HG03354 (cell line): ENCODE results near the gene ZNF837.
A peak's percentile ranks its signal among the peaks of the same experiment; 100 is the strongest.

Source experiments
- ATAC-seq: cut with Tn5 transposase; IDR thresholded peaks from one replicate; pipeline ENCODE4 v1.9.1; 2021; ENCODE audit warnings: mild to moderate bottlenecking; ENCODE audit not compliant: unreplicated experiment, poor library complexity, severe bottlenecking

The ZNF837 gene

GRCh38 chr19:58374200-58374599 is 6.6 kb downstream of the ZNF837 start:
- ATAC-seq: no peak

- no peak for ATAC-seq
Observed at GRCh38 chr19:58372311-58373133, 8.3 kb downstream of the ZNF837 start.

- no peak for ATAC-seq
Observed at GRCh38 chr19:58368561-58369360, 12.1 kb downstream of the ZNF837 start.

- no peak for ATAC-seq
Observed at GRCh38 chr19:58367698-58368454, 13.0 kb downstream of the ZNF837 start.

- ATAC-seq: no peak
Observed at GRCh38 chr19:58366585-58367430, 14.0 kb downstream of the ZNF837 start.

DNA sequence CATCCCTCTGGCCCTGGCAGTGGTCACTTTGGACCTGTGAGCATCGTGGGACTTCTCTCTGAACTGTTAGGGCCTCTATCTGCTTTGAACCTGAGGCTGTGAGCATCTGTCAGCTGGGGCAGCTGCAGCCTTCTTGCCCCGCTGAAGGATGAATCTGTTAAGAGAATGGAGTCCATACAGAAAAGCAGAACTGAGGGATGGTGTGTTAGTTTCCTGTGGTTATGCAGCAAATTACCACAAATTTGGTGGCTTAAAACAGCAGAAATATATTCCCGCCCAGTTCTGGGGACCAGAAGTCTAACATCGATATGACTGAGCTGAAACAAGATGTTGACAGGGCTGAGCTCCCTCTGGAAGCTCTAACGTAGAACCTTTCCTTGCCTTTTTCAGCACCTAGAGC is 16.7 kb downstream of the ZNF837 start:
- ATAC-seq: no peak

GRCh38 chr19:58362272-58362994 is 18.4 kb downstream of the ZNF837 start, which contains the start of gene ZNF497:
TSS of gene ZNF497 (minus strand) at chr19:58362751. CDS start at chr19:58357635, 5,116 bp downstream.
- ATAC-seq: peak; percentile 84

DNA sequence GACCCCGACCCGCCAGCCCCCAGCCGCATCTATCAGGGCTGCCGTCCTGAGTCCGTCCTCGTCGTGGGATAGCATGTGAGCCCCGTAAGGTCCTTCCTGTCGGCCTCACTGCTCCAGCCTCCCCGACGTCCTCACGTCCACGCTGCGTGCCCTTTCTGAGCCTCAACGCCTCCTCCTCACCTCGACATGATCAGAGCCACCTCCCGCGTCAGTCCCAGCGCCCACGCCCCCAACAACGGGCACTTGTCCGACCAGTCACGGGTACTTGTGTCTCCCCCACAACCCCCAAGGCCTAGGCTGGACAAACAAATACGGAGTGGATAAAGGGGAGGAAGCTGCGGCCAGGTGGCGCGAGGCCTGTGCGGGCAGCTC is 18.9 kb downstream of the ZNF837 start:
- peak; percentile 17 for ATAC-seq

GRCh38 chr19:58357481-58358145 is 23.2 kb downstream of the ZNF837 start:
- no peak for ATAC-seq

DNA sequence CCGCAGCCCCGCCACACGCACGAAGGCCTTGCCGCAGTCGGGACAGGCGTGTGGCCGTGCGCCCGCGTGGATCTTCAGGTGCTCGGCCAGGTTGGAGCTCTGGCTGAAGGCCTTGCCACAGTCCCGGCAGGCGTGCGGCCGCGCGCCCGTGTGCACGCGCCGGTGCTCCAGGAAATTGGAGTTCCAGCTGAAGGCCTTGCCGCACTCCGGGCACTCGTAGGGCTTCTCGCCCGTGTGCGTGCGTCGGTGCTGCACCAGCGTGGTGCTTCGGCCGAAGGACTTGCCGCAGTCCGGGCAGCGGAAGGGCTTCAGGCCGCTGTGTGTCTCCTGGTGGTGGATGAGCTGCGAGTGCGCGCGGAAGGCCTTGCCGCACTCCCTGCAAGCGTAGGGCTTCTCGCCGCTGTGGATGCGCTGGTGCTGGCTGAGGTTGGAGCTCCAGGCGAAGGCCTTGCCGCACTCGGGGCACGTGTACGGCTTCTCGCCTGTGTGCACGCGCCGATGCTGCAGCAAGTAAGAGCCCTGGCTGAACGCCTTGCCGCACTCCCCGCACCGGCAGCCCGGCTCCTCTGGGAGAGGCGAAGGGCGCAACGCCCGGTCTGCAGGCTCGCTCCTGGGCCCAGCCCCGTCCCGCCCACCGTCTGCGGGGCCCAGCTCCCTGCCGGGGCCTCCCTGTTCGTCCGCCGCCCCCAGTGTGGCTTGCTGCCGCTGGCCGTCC is 23.9 kb downstream of the ZNF837 start:
- ATAC-seq: no peak

DNA sequence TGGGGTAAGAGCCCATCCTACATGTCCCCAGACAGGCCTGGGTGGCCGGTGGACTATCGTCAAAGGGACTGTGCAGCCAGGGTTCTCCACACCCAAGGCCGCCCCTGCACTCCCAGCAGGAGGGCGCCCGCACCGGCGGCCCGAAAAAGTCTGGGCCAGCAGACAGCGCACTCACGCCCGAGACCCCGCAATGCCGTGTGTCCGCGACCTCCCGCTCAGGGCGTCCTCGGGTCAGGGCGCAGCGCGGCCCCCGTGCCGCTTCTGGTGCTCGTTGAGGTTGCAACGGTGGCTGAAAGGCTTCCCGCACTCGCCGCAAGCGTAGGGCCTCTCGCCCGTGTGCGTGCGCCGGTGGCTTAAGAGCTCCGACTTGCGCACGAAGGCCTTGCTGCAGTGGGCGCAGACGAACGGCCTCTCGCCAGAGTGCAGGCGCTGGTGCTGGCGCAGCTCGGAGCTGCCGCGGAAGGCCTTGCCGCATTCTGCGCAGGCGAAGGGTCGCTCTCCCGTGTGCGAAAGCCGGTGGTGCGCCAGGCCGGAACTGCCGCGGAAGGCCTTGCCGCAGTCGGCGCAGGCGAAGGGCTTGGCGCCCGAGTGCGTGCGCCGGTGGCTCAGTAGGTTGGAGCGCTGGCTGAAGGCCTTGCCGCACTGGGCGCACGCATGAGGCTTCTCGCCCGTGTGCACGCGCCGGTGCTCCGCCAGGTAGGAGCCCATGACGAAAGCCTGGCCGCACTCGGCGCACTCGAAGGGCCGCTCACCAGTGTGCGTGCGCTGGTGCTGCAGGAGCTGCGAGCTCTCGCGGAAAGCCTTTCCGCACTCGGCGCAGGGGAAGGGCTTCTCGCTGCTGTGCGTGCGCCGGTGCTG is 24.7 kb downstream of the ZNF837 start:
- ATAC-seq: no peak

DNA sequence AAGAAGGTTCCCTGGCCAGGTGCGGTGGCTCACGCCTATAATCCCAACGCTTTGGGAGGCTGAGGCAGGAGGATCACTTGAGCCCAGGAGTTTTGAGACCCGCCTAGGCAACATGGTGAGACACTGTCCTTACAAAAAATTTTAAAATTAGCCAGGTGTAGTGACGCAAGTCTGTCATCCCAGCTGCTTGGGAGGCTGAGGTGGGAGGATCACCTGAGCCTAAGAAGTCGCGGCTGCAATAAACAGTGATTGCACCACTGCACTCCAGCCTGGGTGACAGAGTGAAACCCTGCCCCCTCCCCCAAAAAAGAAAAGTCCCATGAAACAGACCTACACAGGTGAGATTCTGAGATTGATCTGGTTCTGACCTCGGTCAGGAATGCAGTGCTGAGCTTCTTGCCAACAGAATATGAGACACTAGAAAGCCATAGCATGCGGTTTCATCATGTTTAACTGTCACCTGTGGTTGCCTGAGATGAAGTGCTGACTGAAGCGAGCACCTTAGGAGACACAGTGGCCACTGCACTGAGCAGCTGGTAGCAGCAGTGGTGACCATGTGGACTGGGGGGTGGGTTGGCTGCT is 25.5 kb downstream of the ZNF837 start:
- ATAC-seq: no peak

DNA sequence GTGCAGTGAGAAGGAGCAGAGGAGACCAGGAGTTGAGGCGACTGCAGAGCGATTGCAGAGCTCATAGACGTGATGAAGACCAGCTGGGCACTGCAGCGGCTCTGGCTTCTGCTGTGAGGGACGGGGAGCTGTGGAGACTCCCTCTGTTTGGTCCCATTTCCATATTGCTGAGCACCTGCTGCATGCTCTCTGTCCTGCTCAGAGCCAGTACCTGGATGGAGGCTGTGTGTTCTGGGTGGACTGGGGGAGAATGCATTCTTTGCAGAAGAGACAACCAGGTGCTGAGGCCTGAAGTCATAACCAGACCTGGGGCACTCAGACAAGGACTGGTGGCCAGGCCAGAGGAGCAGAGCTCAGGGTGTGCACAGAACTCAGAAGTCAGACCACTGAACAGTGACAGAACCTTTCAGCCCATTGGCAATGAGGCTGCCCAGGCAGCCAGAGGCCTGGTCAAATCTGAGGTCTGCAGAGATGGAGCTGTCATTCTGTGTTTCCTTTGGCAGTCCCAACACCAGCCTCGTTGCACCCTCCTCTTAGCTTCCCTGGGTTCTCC is 26.3 kb downstream of the ZNF837 start:
- no peak for ATAC-seq

DNA sequence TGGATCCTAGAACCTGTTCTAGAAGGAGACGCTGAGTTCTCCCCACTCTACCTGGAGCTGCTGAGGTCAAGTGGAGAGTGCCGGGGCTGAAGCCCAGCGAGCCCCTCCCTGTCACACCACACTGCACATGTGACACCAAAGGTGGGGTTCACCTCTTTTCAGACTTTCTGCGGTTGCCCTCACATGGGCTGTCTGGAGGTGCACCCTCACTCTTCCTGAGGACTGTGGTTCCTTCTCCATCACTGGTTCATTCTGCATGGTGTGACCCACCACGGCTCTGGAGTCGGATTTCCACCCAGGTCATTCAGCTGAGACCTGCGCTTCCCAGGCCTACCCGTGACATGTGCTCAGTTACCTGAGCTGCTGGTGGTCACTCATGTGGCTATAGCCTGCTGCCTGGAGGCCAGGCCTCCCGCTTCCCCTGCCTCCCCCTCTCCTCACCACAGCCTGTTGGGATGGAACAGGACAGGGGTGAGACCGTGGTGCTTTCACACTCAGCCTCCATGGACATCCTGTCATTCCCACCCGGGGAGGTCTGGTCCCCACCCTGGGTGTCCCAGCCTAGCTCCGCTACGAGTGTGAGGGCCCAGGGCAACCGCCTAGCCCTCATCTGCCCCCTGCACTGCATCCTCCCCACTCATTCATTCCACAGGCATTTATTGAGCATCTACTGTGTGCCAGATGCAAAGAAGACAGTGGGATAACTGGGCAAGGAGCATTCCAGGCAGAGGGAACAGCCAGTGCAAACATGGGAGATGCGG is 26.9 kb downstream of the ZNF837 start:
- ATAC-seq: no peak
